ENCODE measurements around the gene PCF11.
"Not testable (repeated sequence)": the region's sequence is repeated elsewhere in the genome, so short reads cannot be mapped to it uniquely, and the experiment has no call there.

Gene PCF11

DNA sequence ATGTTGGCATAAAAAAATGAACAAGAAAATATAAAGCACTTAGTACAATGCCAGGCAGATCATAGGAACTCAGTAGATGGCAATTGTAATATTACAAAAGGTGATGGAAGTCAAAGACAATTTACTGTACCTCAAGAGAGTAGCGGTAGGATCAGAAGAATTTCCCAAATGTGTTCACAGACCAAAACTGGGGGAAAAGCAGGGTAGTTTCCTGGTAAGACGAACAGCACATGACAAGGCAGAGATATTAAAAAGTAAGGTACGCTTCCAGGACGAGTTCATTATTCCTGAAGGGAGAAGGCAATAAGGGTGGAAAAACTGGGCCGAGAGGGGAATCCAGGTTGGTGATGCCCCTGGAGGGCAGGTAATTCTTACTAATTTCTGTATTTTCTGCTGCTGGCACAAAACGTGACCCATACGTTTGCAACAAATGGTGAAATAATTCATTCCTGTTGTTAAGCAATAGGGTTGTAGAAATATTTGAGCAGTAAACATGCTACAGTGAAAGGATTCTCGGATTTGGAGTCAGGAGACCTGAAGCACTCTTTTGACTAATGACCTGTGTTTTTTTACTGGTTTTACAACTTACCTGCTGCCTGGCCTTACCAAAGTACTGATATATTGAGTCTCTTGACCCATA lies 35.8 kb downstream of the PCF11 start:
- no peak for DNase-seq (ENCODE audit: low spot score)

GRCh38 chr11:83193315-83194280 lies 36.7 kb downstream of the PCF11 start, which contains the start of gene ANKRD42:
TSS of gene ANKRD42 (plus strand) at chr11:83193712. CDS start at chr11:83194671, 959 bp downstream.
- peak; percentile 81 for DNase-seq (ENCODE audit: low spot score)

- peak; percentile 48 for DNase-seq (ENCODE audit: low spot score)
Observed at GRCh38 chr11:83194281-83195142, 37.6 kb downstream of the PCF11 start.

DNA sequence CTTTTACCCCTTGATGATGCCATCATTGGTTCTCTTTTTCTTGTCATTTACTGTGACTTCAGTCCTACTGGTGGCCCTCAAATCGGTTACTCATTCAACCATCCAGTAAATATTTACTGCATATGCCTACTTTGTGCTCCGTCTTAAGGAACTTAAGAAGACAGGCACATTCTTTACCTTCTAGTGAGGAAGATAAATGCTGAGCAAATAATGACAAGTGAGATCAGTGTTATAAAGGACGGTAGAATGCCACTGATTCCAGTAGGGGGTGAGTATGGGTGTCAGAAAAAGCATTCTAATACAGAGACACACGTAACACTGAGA lies 38.2 kb downstream of the PCF11 start:
- DNase-seq (ENCODE audit: low spot score), result no peak

- DNase-seq (ENCODE audit: low spot score), result no peak
Observed at GRCh38 chr11:83195649-83196048, 38.7 kb downstream of the PCF11 start.

DNA sequence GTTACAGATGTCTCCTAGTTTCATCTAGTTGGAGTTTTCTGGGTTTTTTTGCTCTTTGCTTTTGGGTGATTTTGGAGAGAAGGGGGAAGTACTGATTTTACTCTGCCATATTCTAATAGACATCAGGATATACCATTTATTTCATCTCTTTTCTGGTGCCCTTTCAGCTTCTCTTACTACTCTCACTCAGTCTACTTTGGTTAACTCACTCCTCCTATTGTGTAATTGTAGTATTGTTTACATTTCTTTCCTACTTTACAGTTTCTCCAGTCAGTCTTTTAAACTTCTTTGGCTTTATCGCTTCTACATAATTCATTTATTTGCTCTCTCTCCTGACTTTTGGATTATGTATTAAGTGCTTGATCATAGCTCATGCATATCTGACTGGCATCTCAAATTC lies 43.1 kb downstream of the PCF11 start:
- DNase-seq (ENCODE audit: low spot score), result no peak

DNA sequence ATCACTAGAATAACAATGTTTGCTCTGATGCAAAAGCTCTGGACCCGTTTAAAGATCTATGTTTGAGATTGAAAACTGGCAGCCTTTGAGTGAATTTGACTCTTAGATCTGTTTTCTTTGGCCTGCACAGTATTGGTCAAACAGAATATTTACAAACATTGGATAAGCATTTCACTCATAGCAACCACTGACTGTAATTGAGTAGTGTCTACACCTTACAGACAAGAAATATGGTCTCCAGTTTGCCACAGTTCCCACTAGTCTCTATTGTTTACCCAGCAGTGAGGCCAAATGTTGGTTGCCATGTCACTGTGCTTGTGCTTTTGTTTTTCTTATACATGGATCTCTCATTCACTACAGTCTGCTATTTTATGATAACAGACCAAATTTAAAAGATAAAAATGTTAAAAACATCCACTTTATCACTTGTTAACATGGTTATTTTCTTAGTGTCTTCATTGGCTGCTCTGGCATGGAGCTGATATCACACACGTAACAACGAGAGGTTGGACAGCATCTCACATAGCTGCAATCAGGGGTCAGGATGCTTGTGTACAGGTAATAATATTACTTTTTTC lies 48.8 kb downstream of the PCF11 start:
- no peak for DNase-seq (ENCODE audit: low spot score)

DNA sequence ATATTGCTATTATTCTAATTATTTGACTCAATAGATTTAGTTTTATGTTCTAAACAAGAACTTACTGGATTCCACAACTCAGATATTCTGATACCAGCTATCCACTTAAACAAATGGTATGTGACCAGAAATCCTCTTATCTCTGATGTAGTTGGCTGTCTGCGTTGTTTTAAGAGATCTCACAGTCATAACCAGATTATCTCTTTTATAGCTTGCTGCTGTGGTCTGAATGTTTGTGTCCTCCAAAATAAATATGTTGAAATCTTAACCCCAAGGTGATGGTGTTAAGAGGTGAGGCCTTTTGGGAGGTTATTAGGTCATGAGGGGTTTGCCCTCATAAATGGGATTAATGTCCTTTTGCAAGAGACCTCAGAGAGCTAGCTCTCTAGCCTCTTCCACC lies 49.3 kb downstream of the PCF11 start:
- DNase-seq (ENCODE audit: low spot score), result no peak

GRCh38 chr11:83206771-83207382 lies 49.9 kb downstream of the PCF11 start:
- DNase-seq (ENCODE audit: low spot score), result not testable (repeated sequence)

- DNase-seq (ENCODE audit: low spot score), result no peak
Observed at GRCh38 chr11:83219095-83219494, 62.2 kb downstream of the PCF11 start.

- no peak for DNase-seq (ENCODE audit: low spot score)
Observed at GRCh38 chr11:83220260-83220659, 63.3 kb downstream of the PCF11 start.

- no peak for DNase-seq (ENCODE audit: low spot score)
Observed at GRCh38 chr11:83221694-83222093, 64.8 kb downstream of the PCF11 start.

DNA sequence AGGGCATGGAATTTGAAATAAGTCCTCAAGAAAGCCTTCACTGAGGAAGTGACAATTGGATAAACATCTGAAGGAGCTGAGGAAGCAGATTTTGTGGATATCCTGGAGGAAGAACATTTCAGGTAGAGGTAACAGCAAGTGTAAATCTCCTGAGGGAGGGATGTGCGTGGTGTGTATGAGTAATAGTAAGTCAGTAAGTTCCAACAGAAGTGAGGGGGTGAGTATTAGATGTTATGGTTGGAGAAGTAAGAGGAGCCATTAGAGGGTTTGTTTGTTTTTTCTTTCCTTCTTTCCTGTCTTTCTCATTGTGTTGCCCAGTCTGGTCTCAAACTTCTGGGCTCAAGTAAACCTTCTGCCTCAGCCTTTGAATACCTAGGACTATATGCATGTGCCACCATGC lies 65.6 kb downstream of the PCF11 start:
- DNase-seq (ENCODE audit: low spot score), result no peak

- no peak for DNase-seq (ENCODE audit: low spot score)
Observed at GRCh38 chr11:83223457-83223856, 66.5 kb downstream of the PCF11 start.

DNA sequence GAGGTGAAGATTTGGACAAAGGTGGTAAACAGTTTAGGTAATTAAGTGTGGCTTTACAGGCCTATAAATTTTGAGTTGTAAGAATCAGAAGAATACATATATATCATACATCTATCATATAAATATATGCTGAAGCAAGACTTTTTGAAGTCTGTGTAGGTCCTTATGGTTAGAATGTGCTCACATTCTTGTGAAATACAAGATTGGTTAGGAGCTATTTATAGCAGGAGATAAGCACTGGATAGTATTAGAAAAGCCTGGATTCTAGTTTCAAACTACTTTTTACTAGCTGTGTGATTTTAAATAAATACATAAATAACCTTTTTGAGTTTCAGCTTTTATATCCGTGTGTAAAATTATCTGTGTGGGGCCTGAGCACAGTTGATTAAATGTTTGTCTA lies 78.9 kb downstream of the PCF11 start:
- DNase-seq (ENCODE audit: low spot score), result no peak
